Lower leg skin (tissue), 4 donors: ENCODE measurements around the gene CXorf65. TPM values are rescaled to one million over a fixed set of nuclear protein-coding genes. Genes with fewer than 3 reads are reported as not detected.

ENCODE experiments used
- DNase-seq, 2 donors: peaks; one replicate each; pipeline ENCODE4 v3.0.0-alpha.2; 2019; ENCODE audit warnings: low spot score in 2 of 2
- H3K4me3 ChIP-seq: fragments of 200-600 bp; sonication (generic); 2 replicates; pipeline ENCODE4 v1.5.1; 2017; ENCODE audit warnings: mild to moderate bottlenecking, low read depth; ENCODE audit not compliant: poor library complexity, severe bottlenecking
- POLR2A ChIP-seq, 2 donors: fragments of 450-650 bp; IDR thresholded peaks; one replicate each; pipeline ENCODE4 v1.6.1; 2016 to 2017; ENCODE audit warnings: antibody characterized with exemption in 2 of 2, mild to moderate bottlenecking in 1 of 2, moderate library complexity in 1 of 2
- whole genome bisulfite sequencing, 2 donors: methylation state at CpG; one replicate each; pipeline ENCODE4 v1.1.5; 2018; 5-methylcytosine and 5-hydroxymethylcytosine counted together
- intact Hi-C: fragments of 100-400 bp; cut with DNase I; formaldehyde crosslinking; loops from one replicate; pipeline ENCODE4 v1.15.0; 2023; ENCODE audit warnings: low total_unique reads
- total RNA-seq, 4 donors: library from RNA; depleted of rRNA; stranded (reverse); fragments of >200 nt; gene quantifications; one replicate each; pipeline ENCODE4 v1.1.0, GENCODE V29; 2016
- TF ChIP-seq, protein P1 (sequence below), 3 donors: fragments of 450-650 bp; IDR thresholded peaks; one replicate each; pipeline ENCODE4 v1.5.1; 2016; ENCODE audit warnings: antibody characterized with exemption in 3 of 3, mild to moderate bottlenecking in 3 of 3, moderate library complexity in 2 of 3

The CXorf65 gene
- total RNA-seq, 4 donors from 2014 or later: 1.9 TPM; not detected in 3

DNA sequence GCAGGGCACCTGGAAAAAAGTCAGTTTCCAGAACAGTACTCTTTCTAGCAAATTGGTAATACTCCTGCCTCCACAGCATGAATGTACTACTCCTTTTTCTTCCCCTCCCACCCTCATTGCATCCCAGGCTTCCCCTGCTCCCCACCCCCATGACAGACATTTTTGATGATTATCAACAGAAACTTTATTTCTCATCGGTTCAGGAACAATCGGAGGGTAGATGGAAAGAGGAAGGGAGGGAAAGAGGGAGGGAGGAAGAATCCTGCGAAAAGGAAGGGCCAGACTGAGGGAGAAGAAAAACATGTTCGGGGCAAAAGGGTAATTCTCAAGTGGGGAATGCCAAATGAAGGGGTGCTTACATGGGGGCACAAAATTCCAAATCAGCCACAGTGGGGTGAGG, 705 bp upstream of the CXorf65 start:
- 68 to 72% methylated on average over 4 of the region's 4 CpGs for WGBS, 2 donors
- H3K4me3 ChIP-seq: no peak overlapping the region
- no peak for DNase-seq
- intact Hi-C loops: no loop called here
- TF ChIP-seq, protein P1, sequence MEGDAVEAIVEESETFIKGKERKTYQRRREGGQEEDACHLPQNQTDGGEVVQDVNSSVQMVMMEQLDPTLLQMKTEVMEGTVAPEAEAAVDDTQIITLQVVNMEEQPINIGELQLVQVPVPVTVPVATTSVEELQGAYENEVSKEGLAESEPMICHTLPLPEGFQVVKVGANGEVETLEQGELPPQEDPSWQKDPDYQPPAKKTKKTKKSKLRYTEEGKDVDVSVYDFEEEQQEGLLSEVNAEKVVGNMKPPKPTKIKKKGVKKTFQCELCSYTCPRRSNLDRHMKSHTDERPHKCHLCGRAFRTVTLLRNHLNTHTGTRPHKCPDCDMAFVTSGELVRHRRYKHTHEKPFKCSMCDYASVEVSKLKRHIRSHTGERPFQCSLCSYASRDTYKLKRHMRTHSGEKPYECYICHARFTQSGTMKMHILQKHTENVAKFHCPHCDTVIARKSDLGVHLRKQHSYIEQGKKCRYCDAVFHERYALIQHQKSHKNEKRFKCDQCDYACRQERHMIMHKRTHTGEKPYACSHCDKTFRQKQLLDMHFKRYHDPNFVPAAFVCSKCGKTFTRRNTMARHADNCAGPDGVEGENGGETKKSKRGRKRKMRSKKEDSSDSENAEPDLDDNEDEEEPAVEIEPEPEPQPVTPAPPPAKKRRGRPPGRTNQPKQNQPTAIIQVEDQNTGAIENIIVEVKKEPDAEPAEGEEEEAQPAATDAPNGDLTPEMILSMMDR (IDR thresholded peaks at IDR 0.05): no peak
- TF ChIP-seq POLR2A (IDR thresholded peaks at IDR 0.05): no peak

DNA sequence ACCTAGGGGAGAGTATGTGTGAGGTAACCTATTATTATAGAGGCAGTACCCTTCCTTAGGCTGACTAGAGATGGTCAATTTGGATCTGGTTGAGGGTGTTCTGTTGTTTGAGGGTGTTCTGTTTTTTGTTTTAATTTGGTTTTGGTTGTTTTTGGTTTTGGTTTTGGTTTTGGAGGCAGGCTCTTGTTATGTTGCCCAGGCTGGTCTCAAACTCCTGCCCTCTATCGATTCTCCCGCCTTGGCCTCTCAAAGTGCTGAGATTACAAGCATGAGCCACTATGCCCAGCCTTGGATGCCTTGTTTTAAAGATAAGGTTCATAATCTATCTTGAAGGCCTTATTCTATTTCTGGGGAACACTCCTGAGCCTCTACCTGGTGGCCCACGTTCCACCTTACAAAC, 912 bp downstream of the CXorf65 start:
- no peak for TF ChIP-seq POLR2A (IDR thresholded peaks at IDR 0.05)
- TF ChIP-seq, protein P1 (IDR thresholded peaks at IDR 0.05): no peak
- intact Hi-C loops: no loop called here
- WGBS, 2 donors: 82 to 94% methylated on average over 3 of the region's 3 CpGs
- no peak for DNase-seq
- no peak overlapping the region for H3K4me3 ChIP-seq

- no peak overlapping the region for H3K4me3 ChIP-seq
- 31 to 47% methylated on average over 8 to 10 of the region's 10 CpGs for WGBS, 2 donors
- no peak for TF ChIP-seq POLR2A (IDR thresholded peaks at IDR 0.05)
- TF ChIP-seq, protein P1 (IDR thresholded peaks at IDR 0.05): no peak
- intact Hi-C loops: no loop called here
- no peak for DNase-seq
These were observed 3.2 kb downstream of the CXorf65 start for GRCh38 chrX:71103110-71103983.

DNA sequence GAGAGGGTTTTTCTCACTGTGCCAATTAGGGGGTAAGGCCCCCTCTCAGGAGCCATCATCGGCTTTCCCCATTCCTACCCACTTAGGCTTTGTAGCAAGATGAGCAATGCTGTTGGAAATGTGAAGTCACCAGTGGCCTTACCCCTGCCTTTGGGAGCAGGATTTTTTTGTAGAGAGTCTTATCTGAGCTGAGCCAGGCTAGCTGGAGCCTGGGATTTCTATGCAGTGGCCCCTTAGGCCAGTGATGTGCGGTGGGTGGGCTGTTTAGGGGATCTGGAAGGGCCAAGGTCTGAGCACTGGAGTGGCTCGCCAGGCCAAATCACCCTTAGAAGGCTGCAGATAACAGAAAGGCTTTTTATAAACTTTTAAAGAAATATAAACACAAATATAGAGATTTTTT, 4.2 kb downstream of the CXorf65 start:
- intact Hi-C loops: no loop called here
- TF ChIP-seq, protein P1 (IDR thresholded peaks at IDR 0.05): no peak
- TF ChIP-seq POLR2A (IDR thresholded peaks at IDR 0.05): no peak
- H3K4me3 ChIP-seq: no peak overlapping the region
- no peak for DNase-seq
- 60 to 71% methylated on average over 2 to 3 of the region's 3 CpGs for WGBS, 2 donors

GRCh38 chrX:71100581-71101505, 5.7 kb downstream of the CXorf65 start:
- DNase-seq: no peak
- H3K4me3 ChIP-seq: no peak overlapping the region
- TF ChIP-seq, protein P1 (IDR thresholded peaks at IDR 0.05): no peak
- no peak for TF ChIP-seq POLR2A (IDR thresholded peaks at IDR 0.05)
- intact Hi-C loops: loop anchor here (2.0 kb wide), 1 partner anchor 208 kb away; no protein-coding TSS in a partner anchor
- 71 to 76% methylated on average over 18 to 28 of the region's 31 CpGs for WGBS, 2 donors
